Endometrial microvascular endothelial cells (primary cell): ENCODE measurements around the gene ARRDC5. TPM values are rescaled to one million over a fixed set of nuclear protein-coding genes. Genes with fewer than 3 reads are reported as not detected.
"Not testable (repeated sequence)": the region's sequence is repeated elsewhere in the genome, so short reads cannot be mapped to it uniquely, and the experiment has no call there.

ENCODE experiments used
- in situ Hi-C: cut with HindIII; loops from 2 replicates; pipeline ENCODE4 v1.10.0; 2017; ENCODE audit warnings: low sequenced_read_pairs, low pct_unique_long_range_greater_than_20kb; ENCODE audit errors: inconsistent ontology term
- total RNA-seq: library from RNA; depleted of rRNA; stranded (reverse); fragments of >200 nt; gene quantifications from one replicate; pipeline ENCODE4 v1.2.3, GENCODE V29; 2015; ENCODE audit errors: inconsistent ontology term

Gene ARRDC5
- total RNA-seq, 1 donor from 2014 or later: not detected

DNA sequence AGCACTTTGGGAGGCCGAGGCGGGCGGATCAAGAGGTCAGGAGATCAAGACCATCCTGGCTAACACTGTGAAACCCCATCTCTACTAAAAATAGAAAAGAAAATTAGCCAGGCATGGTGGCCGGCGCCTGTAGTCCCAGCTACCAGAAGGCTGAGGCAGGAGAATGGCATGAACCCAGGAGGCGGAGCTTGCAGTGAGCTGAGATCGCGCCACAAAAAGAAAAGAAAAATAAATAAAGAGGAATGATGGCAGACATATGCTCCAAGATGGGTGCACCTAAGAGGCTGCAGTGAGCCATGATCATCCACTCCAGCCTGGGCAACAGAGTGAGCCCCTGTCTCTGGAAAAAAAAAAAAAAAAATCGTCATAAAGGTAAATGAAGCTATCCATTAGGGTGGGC, 56.7 kb downstream of the ARRDC5 start:
- in situ Hi-C loops: not testable (repeated sequence)

- in situ Hi-C loops: no loop called here
Measured at GRCh38 chr19:4844348-4845179, 58.1 kb downstream of the ARRDC5 start.

DNA sequence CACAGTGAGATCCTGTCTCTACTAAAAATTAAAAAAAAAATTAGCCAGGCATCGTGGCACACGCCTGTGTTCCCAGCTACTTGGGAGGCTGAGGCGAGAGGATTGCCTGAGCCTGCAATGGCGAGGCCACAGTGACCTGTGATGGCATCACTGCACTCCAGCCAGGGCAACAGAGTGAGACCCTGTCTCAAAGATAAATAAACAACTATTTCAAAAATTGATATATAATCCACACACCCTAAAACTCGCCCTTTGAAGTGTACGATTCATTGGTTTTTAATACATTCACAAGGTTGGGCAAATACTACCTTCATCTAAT, 59.1 kb downstream of the ARRDC5 start:
- in situ Hi-C loops: no loop called here

Other genes with a start within 250 kb of the ARRDC5 start
- gene MYDGF, start 232.6 kb downstream of the ARRDC5 start, total RNA-seq: 130 TPM
- gene DPP9, start 179.1 kb downstream of the ARRDC5 start, total RNA-seq: 58.5 TPM
- 11.4 TPM for gene FEM1A, start 111.2 kb downstream of the ARRDC5 start, total RNA-seq
- 4.8 TPM for gene TICAM1, start 71.2 kb downstream of the ARRDC5 start, total RNA-seq
- 89.4 TPM for gene PLIN3, start 35.2 kb downstream of the ARRDC5 start, total RNA-seq
- 63.4 TPM for gene UHRF1, start 6.6 kb upstream of the ARRDC5 start, total RNA-seq
- 12.5 TPM for gene KDM4B, start 66.2 kb upstream of the ARRDC5 start, total RNA-seq